ENCODE data around the gene DPEP2NB.
"Not testable (repeated sequence)": the region's sequence is repeated elsewhere in the genome, so short reads cannot be mapped to it uniquely, and the experiment has no call there.

Gene DPEP2NB

GRCh38 chr16:68015681-68016080, at the start of gene DPEP2NB:
TSS of gene DPEP2NB (minus strand) at chr16:68015911. CDS start at chr16:68015770, 141 bp downstream.
- DNase-seq = no peak

GRCh38 chr16:68064791-68065365, 49.2 kb upstream of the DPEP2NB start:
- peak in 1 of 2 experiments; percentile 43 for DNase-seq

GRCh38 chr16:68062910-68063393, 47.2 kb upstream of the DPEP2NB start:
- no peak for DNase-seq

- DNase-seq = no peak
Measured at GRCh38 chr16:68061396-68061795, 45.7 kb upstream of the DPEP2NB start.

GRCh38 chr16:68059804-68060203, 44.1 kb upstream of the DPEP2NB start:
- DNase-seq = no peak

GRCh38 chr16:68055395-68055794, 39.7 kb upstream of the DPEP2NB start:
- DNase-seq = no peak

GRCh38 chr16:68049449-68049848, 33.7 kb upstream of the DPEP2NB start:
- no peak for DNase-seq

- DNase-seq = no peak
Measured at GRCh38 chr16:68047987-68048386, 32.3 kb upstream of the DPEP2NB start.

- no peak for DNase-seq
Measured at GRCh38 chr16:68046106-68046505, 30.4 kb upstream of the DPEP2NB start.

- no peak for DNase-seq
Measured at GRCh38 chr16:68041783-68042182, 26.1 kb upstream of the DPEP2NB start.

GRCh38 chr16:68040506-68041288, 25.0 kb upstream of the DPEP2NB start:
- peak in 1 of 2 experiments; percentile 67 for DNase-seq

GRCh38 chr16:68037841-68038597, 22.3 kb upstream of the DPEP2NB start:
- no peak for DNase-seq

- DNase-seq = no peak
Measured at GRCh38 chr16:68035227-68035626, 19.5 kb upstream of the DPEP2NB start.

GRCh38 chr16:68033101-68033500, 17.4 kb upstream of the DPEP2NB start:
- DNase-seq = no peak

GRCh38 chr16:68031951-68032350, 16.2 kb upstream of the DPEP2NB start:
- no peak for DNase-seq

GRCh38 chr16:68030108-68030507, 14.4 kb upstream of the DPEP2NB start:
- DNase-seq = not testable (repeated sequence)

- DNase-seq = no peak
Measured at GRCh38 chr16:68028996-68029395, 13.3 kb upstream of the DPEP2NB start.

- DNase-seq = peak; percentile 68 to 77
Measured at GRCh38 chr16:68022728-68023537, 7.2 kb upstream of the DPEP2NB start, which contains the start of the genes DDX28 and DUS2. TSS of gene DDX28 (minus strand) at chr16:68023232. CDS start at chr16:68023202, 30 bp downstream. TSS of gene DUS2 (plus strand) at chr16:68023284. CDS start at chr16:68038024, 14,740 bp downstream.

GRCh38 chr16:68022278-68022727, 6.6 kb upstream of the DPEP2NB start:
- DNase-seq = no peak

- no peak for DNase-seq
Measured at GRCh38 chr16:68021490-68021889, 5.8 kb upstream of the DPEP2NB start.

- DNase-seq = no peak
Measured at GRCh38 chr16:68019167-68019680, 3.5 kb upstream of the DPEP2NB start.

- no peak for DNase-seq
Measured at GRCh38 chr16:68013440-68013839, 2.3 kb downstream of the DPEP2NB start.

Measured in SW 1271 (cell line).